GM20000 (cell line): Measurements from ENCODE around the gene RPS5.

Experiments
- DNase-seq: peaks from one replicate; pipeline ENCODE4 v3.0.0; 2012; ENCODE audit warnings: low spot score
- TF ChIP-seq, protein P1 (sequence below): IDR thresholded peaks from 2 replicates; pipeline ENCODE4 v1.5.1; 2012; ENCODE audit warnings: mild to moderate bottlenecking, control low read depth; ENCODE audit errors: extremely low read depth, missing control alignments

Gene RPS5

DNA sequence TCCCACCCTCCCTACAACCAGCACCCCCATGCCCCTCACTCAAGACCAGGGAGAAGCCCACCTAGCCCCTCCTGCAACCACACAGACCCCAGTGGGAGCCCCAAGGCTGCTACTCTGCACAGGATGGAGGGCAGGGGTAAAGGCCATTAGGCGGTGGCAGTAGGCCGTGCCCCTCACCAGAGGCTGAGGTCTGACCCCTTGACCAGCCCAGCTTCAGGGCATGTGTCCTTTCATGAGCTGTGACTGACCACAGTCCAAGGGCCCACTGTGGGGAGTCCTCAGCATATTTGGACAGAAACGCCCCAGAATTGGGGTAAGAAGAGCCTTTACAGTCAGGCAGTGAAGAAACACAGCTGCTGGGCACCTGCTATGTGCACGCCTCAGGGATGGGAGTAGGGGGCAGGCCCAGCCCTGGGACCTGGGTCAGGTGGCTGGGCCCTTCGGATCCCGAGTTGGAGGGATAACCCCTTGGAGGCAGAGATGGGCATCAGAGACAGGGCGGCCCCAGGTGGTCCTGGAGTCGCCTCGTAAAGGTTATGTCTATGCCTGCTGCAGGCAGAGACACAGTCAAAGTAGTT is 1.7 kb upstream of the RPS5 start:
- no peak for DNase-seq
- TF ChIP-seq, protein P1, sequence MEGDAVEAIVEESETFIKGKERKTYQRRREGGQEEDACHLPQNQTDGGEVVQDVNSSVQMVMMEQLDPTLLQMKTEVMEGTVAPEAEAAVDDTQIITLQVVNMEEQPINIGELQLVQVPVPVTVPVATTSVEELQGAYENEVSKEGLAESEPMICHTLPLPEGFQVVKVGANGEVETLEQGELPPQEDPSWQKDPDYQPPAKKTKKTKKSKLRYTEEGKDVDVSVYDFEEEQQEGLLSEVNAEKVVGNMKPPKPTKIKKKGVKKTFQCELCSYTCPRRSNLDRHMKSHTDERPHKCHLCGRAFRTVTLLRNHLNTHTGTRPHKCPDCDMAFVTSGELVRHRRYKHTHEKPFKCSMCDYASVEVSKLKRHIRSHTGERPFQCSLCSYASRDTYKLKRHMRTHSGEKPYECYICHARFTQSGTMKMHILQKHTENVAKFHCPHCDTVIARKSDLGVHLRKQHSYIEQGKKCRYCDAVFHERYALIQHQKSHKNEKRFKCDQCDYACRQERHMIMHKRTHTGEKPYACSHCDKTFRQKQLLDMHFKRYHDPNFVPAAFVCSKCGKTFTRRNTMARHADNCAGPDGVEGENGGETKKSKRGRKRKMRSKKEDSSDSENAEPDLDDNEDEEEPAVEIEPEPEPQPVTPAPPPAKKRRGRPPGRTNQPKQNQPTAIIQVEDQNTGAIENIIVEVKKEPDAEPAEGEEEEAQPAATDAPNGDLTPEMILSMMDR: no peak

DNA sequence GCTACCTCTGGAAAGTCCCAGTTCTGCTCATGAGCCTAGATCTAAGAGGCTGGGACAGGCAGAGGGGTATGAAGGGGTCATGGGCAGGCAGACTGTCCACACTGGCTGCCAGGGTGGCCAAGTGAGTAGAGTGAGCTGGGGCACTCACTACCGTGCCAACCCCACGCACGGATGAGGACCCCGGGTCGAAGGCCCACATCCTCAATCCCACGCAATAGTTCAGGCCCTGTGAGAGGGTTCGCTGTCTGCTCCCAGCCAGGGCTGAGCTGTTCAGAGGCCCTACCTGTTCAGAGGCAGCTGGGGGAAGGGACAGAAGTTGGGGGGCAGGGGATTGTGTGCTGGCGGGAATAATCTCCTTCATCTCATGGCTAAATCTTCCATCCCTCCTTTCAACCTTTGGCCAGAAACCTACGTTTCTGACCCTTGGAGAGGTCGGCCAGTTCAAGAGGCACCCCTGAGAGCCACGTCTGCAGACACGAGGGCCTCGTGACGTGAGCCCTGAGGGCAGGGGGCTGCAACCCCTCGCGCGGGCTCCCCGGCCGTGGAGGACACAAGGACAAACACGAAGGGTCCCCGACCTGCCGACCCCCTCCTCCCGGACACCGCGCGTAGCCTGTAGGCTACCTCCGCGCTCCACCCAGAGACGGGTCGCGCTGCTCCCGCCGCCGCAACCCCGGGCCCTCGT is 1.0 kb upstream of the RPS5 start:
- DNase-seq: no peak

DNA sequence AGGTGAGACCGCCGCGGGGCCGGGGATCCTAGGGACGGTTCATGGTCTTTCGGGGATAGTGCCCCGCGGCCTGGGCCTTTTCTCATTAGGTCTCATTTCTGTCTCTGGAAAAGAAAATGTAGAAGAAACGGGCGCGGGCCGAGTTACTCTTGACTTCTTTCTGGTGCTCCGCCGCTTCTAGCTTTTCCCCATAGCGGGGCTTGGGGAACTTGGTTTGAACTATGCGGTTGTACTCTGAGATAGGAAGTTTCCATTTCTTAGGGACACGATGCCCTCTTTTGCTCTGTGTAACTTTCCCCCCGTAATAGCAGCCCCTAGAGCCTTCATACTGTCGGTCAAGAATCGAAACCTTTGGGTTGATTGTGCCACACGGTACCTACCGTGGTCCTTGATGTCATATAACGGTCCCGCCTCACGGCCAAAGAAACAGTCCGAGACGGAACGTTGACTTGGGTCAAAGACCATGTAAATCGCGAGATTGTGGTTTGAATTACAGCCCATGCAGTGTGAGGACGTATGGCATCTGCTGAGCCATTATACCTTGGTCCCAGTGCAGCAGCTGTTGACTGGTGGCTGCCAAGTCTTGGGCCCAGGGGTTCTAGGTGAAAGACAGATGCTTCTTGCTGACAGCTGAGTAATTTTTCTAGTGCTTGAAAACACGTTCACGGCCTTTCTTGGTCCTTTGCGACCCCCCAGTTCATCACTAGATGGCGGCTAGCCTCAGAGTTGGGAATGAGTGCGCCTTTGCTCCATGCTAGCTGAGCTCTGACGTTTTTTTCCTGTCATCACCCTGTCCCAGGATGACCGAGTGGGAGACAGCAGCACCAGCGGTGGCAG is 487 bp downstream of the RPS5 start:
- TF ChIP-seq, protein P1: no peak
- DNase-seq: no peak

More for the DNA sequence above, 1.0 kb upstream of the RPS5 start:
- TF ChIP-seq, protein P1: no peak

DNA sequence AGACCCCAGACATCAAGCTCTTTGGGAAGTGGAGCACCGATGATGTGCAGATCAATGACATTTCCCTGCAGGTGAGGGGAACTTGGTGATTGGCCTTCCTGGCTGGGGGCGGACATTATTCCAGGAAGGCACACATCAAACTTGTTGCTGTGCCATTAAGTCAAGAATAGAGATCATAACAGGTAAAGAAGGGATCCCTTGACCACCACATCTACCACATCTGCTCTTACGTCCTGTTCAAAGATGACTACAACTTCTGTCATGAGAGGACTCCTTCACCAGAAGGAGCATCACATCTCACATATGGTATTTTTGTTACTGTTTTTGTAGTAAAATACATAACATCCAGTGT is 1.1 kb downstream of the RPS5 start:
- DNase-seq: no peak

DNA sequence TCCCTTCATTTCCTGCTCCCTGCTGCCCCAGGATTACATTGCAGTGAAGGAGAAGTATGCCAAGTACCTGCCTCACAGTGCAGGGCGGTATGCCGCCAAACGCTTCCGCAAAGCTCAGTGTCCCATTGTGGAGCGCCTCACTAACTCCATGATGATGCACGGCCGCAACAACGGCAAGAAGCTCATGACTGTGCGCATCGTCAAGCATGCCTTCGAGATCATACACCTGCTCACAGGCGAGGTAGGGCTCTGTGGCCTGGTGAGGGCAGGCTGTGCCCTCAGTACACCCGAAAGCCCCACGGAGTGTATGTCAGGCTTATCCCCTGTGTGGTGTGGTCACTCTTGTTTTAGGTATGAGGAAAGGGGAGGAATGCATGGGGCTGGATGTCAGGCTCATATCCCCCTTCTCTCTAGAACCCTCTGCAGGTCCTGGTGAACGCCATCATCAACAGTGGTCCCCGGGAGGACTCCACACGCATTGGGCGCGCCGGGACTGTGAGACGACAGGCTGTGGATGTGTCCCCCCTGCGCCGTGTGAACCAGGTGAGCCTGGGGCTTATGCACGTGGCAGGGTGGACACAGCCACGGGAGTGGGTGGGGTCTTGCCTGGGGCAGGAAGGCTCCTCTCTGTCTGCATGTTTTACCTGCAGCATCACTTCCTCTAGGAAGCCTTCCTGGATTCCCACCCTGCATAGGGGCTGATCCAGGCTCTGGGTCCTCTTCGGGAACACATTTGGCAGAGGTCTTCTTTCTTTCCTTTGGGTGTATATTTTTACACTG is 6.1 kb downstream of the RPS5 start:
- TF ChIP-seq, protein P1: no peak
- no peak for DNase-seq

More for the DNA sequence above, 1.1 kb downstream of the RPS5 start:
- TF ChIP-seq, protein P1: no peak

DNA sequence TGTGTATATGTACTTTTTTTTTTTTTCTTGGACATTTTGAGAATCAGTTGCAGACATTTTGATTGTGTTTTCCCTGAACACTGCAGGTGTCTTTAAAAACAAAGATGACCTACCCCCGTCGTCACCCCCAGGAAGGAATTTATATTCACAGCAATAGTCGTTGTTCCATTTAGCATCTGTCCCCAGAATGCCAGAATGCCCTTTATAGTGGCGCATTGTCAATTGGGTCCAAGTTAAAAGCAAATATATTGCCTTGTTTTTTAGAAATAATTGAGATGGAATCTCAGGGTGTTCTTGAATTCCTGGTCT is 6.6 kb downstream of the RPS5 start:
- no peak for DNase-seq
- TF ChIP-seq, protein P1: no peak
